Breast epithelium (tissue), 3 donors: ENCODE measurements around the gene ATP10B.

ENCODE experiments used
- POLR2A ChIP-seq: fragments of 450-650 bp; IDR thresholded peaks from one replicate; pipeline ENCODE4 v1.6.1; 2016; ENCODE audit warnings: antibody characterized with exemption, mild to moderate bottlenecking, moderate library complexity
- TF ChIP-seq, protein P1 (sequence below), 3 donors: fragments of 450-650 bp; IDR thresholded peaks; one replicate each; pipeline ENCODE4 v1.5.1; 2016 to 2017; ENCODE audit warnings: antibody characterized with exemption in 3 of 3, mild to moderate bottlenecking in 3 of 3, moderate library complexity in 3 of 3

DNA sequence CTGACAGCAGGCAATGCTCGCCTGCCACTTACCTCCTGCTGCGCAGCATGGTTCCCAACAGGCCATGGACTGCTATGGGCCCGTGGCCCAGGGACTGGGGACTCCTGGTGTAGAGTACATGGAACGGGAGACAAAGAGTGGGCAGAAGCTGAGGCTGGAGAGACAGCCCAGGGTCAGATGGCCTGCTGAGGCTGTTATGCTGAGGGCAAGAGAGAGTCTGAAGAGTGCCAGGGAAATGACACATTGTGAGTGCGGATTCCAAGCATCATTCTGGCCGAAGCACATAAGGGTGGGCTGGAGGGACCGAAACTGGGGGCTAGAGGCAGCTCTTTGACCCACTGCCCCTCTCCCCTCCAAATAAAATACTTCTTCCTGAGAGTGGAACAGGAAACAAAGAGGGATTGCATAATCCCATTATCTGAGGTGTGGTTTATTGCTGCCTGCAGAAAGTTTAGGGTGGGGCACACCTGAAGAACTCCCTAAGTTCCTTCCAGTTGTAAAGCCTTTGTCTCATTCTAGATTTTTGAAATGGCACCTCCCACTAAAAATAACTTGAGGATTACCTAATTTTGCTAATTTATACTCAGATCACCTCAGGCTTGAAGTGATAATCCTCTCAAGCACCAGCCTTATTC, 158.1 kb downstream of the ATP10B start:
- no peak for TF ChIP-seq POLR2A
- TF ChIP-seq, protein P1, sequence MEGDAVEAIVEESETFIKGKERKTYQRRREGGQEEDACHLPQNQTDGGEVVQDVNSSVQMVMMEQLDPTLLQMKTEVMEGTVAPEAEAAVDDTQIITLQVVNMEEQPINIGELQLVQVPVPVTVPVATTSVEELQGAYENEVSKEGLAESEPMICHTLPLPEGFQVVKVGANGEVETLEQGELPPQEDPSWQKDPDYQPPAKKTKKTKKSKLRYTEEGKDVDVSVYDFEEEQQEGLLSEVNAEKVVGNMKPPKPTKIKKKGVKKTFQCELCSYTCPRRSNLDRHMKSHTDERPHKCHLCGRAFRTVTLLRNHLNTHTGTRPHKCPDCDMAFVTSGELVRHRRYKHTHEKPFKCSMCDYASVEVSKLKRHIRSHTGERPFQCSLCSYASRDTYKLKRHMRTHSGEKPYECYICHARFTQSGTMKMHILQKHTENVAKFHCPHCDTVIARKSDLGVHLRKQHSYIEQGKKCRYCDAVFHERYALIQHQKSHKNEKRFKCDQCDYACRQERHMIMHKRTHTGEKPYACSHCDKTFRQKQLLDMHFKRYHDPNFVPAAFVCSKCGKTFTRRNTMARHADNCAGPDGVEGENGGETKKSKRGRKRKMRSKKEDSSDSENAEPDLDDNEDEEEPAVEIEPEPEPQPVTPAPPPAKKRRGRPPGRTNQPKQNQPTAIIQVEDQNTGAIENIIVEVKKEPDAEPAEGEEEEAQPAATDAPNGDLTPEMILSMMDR (IDR thresholded peaks at IDR 0.05): no peak
